Cardiac muscle cell (in vitro differentiated cells and primary cell): ENCODE data around the gene ERCC6L2. TPM values are rescaled to one million over a fixed set of nuclear protein-coding genes. Genes with fewer than 3 reads are reported as not detected.

Source experiments
- DNase-seq, 2 donors: peaks; one replicate each; pipeline versions ENCODE4 v3.0.0 to v3.0.0-alpha.2; 2010 to 2017; ENCODE audit warnings: low read depth in 1 of 2, low spot score in 1 of 2
- H3K27ac ChIP-seq: fragments of 200-600 bp; sonication (generic); 2 replicates; pipeline ENCODE4 v1.5.1; 2016
- H3K27me3 ChIP-seq: fragments of 200-600 bp; sonication (generic); 2 replicates; pipeline ENCODE4 v1.6.0; 2016; ENCODE audit warnings: control low read depth
- H3K36me3 ChIP-seq: fragments of 200-600 bp; sonication (generic); 2 replicates; pipeline ENCODE4 v1.5.1; 2016; ENCODE audit warnings: control low read depth
- H3K4me1 ChIP-seq: fragments of 200-600 bp; sonication (generic); 2 replicates; pipeline ENCODE4 v1.8.1; 2017; ENCODE audit warnings: low read depth, mild to moderate bottlenecking, mixed run types
- H3K4me3 ChIP-seq: fragments of 200-600 bp; sonication (generic); 2 replicates; pipeline ENCODE4 v1.5.1; 2016; ENCODE audit warnings: mild to moderate bottlenecking
- H3K9me3 ChIP-seq: fragments of 200-600 bp; sonication (generic); 2 replicates; pipeline ENCODE4 v1.5.1; 2017; ENCODE audit warnings: low read depth, mild to moderate bottlenecking, control low read depth
- polyA plus RNA-seq: library from polyadenylated mRNA; unstranded; fragments of >200 nt; fragmentation: Nextera tagmentation; extraction: Ambion mirVana; gene quantifications from 2 replicates; pipeline ENCODE4 v1.2.1, GENCODE V29; 2016
- total RNA-seq: library from RNA; depleted of rRNA; stranded (reverse); fragments of >200 nt; gene quantifications from 2 replicates; pipeline ENCODE4 v1.2.3, GENCODE V29; 2016
- TF ChIP-seq, protein P1 (sequence below): IDR thresholded peaks from 2 replicates; pipeline ENCODE4 v1.5.1; 2012; ENCODE audit warnings: low read depth, mild to moderate bottlenecking, low read length

The ERCC6L2 gene
- total and polyA plus RNA-seq, 2 experiments from 2014 or later = 22.7 to 52.5 TPM

GRCh38 chr9:95993337-95993736 is 117.8 kb downstream of the ERCC6L2 start:
- no peak overlapping the region for H3K27ac ChIP-seq
- no peaks in the 10 kb centered on the region for H3K27me3 ChIP-seq
- no peaks in the 10 kb centered on the region for H3K9me3 ChIP-seq
- no peaks in the 10 kb centered on the region for H3K4me1 ChIP-seq
- peaks cover 3% of the 10 kb centered on the region for H3K36me3 ChIP-seq
- H3K4me3 ChIP-seq = no peak overlapping the region
- no peak for DNase-seq
- TF ChIP-seq, protein P1, sequence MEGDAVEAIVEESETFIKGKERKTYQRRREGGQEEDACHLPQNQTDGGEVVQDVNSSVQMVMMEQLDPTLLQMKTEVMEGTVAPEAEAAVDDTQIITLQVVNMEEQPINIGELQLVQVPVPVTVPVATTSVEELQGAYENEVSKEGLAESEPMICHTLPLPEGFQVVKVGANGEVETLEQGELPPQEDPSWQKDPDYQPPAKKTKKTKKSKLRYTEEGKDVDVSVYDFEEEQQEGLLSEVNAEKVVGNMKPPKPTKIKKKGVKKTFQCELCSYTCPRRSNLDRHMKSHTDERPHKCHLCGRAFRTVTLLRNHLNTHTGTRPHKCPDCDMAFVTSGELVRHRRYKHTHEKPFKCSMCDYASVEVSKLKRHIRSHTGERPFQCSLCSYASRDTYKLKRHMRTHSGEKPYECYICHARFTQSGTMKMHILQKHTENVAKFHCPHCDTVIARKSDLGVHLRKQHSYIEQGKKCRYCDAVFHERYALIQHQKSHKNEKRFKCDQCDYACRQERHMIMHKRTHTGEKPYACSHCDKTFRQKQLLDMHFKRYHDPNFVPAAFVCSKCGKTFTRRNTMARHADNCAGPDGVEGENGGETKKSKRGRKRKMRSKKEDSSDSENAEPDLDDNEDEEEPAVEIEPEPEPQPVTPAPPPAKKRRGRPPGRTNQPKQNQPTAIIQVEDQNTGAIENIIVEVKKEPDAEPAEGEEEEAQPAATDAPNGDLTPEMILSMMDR = no peak

- DNase-seq = no peak
- TF ChIP-seq, protein P1 = no peak
- Histone ChIP-seq H3K27me3 (no peaks in the 10 kb centered on the region), H3K9me3 (no peaks in the 10 kb centered on the region), H3K36me3 (peaks cover 3% of the 10 kb centered on the region), H3K4me1 (no peaks in the 10 kb centered on the region), H3K27ac (no peak overlapping the region), H3K4me3 (no peak overlapping the region)
Measured at GRCh38 chr9:95999390-95999789, 123.9 kb downstream of the ERCC6L2 start.

GRCh38 chr9:96004379-96004778 is 128.9 kb downstream of the ERCC6L2 start:
- H3K27me3 ChIP-seq = no peaks in the 10 kb centered on the region
- no peak overlapping the region for H3K27ac ChIP-seq
- no peak for DNase-seq
- no peaks in the 10 kb centered on the region for H3K36me3 ChIP-seq
- no peak overlapping the region for H3K4me3 ChIP-seq
- no peaks in the 10 kb centered on the region for H3K9me3 ChIP-seq
- TF ChIP-seq, protein P1 = no peak
- peaks cover 14% of the 10 kb centered on the region for H3K4me1 ChIP-seq

DNA sequence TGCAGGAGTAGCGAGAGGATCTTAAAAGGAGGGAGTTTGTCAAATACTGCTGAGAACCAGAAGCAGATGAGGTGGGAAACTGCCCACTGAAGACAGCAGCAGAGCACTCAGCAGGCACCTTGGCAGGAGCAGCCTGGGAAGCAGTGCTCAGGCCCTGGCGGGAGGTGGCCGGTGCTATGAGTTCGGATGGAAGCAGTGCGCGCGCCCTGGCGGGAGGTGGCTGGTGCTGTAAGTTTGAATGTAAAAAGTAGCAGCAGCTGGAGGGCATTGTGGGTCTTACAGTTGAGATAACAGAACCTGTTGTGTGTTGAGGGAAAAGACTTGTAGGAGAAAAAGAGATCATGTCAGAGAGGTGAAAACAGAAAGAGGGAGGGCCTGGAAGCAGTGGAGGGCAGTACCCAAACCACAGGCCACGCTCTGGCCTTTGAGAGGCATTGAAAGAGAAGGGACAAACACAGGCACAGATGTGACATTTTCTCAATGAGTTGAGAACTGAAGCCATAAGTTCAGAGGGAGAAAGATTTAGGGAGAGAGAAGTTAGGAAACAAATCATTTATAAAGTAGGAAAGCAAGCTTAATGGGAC is 130.9 kb downstream of the ERCC6L2 start:
- Histone ChIP-seq H3K4me1 (peaks cover 23% of the 10 kb centered on the region), H3K9me3 (no peaks in the 10 kb centered on the region), H3K36me3 (no peaks in the 10 kb centered on the region), H3K27ac (no peak overlapping the region), H3K4me3 (no peak overlapping the region), H3K27me3 (no peaks in the 10 kb centered on the region)
- TF ChIP-seq, protein P1 = no peak
- no peak for DNase-seq

- Histone ChIP-seq H3K4me3 (no peak overlapping the region), H3K27ac (no peak overlapping the region), H3K27me3 (no peaks in the 10 kb centered on the region), H3K36me3 (no peaks in the 10 kb centered on the region), H3K9me3 (no peaks in the 10 kb centered on the region), H3K4me1 (peaks cover 23% of the 10 kb centered on the region)
- TF ChIP-seq, protein P1 = no peak
- no peak for DNase-seq
Measured at GRCh38 chr9:96006961-96007360, 131.5 kb downstream of the ERCC6L2 start.
